ENCODE data around the gene ASGR2.

DNA sequence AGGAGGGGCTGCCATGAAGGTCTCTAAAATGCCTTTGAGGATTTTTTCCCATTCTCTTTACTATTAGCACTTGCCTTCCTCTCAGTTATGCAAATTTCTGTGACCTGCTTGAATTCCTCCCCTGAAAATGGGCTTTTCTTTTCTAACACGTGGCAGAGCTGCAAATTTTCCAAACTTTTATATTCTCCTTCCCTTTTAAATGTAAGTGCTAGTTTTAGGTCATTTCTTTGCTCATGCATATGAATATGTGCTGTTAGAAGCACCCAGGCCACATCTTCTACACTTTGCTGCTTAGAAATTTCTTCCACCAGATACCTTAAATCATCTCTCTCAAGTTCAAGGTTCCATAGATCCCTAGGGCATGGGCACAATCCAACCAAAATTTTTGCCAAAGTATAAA is 46.4 kb downstream of the ASGR2 start:
- TF ChIP-seq, protein P1, sequence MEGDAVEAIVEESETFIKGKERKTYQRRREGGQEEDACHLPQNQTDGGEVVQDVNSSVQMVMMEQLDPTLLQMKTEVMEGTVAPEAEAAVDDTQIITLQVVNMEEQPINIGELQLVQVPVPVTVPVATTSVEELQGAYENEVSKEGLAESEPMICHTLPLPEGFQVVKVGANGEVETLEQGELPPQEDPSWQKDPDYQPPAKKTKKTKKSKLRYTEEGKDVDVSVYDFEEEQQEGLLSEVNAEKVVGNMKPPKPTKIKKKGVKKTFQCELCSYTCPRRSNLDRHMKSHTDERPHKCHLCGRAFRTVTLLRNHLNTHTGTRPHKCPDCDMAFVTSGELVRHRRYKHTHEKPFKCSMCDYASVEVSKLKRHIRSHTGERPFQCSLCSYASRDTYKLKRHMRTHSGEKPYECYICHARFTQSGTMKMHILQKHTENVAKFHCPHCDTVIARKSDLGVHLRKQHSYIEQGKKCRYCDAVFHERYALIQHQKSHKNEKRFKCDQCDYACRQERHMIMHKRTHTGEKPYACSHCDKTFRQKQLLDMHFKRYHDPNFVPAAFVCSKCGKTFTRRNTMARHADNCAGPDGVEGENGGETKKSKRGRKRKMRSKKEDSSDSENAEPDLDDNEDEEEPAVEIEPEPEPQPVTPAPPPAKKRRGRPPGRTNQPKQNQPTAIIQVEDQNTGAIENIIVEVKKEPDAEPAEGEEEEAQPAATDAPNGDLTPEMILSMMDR (conservative IDR thresholded peaks at IDR 0.05; ENCODE audit: low read length), result no peak
- TF ChIP-seq EZH2phosphoT487 (IDR thresholded peaks at IDR 0.05; ENCODE audit: borderline replicate concordance, low read depth, low read length), result no peak
